Stimulated activated CD8-positive, alpha-beta memory T cell treated with anti-CD3 and anti-CD28 coated beads, Interleukin-15, amount 100 ng/mL, for 48 hours (primary cell): Measurements from ENCODE around the gene SRSF2.
A peak's percentile ranks its signal among the peaks of the same experiment; 100 is the strongest.
"Not testable (repeated sequence)": the region's sequence is repeated elsewhere in the genome, so short reads cannot be mapped to it uniquely, and the experiment has no call there.

Experiments
- DNase-seq, 2 donors: peaks; one replicate each; pipeline ENCODE4 v3.0.0-alpha.2; 2020; ENCODE audit warnings: low read depth in 2 of 2

Gene SRSF2, protein sequence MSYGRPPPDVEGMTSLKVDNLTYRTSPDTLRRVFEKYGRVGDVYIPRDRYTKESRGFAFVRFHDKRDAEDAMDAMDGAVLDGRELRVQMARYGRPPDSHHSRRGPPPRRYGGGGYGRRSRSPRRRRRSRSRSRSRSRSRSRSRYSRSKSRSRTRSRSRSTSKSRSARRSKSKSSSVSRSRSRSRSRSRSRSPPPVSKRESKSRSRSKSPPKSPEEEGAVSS

GRCh38 chr17:76737082-76737675 lies at the start of gene SRSF2:
Gene SRSF2 (minus strand): TSS chr17:76737331. CDS start chr17:76737160, 171 bp downstream.
- peak; percentile 98 to 99 for DNase-seq

DNA sequence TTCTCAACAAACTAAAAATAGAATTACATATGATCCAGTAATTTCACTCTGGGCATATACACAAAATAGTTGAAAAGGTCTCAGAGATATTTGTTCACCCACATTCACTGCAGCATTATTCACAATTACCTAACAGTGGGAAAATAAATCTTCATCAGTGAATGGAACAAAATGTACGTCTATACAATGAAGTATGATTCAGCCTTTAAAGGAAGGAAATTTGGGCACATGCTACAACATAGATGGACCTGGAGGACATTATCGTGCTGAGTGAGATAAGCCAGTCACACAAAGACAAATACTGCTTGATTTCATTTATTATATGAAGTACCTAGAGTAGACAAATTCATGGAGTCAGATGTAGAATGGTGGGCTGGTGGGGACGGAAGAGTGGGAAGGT lies 47.8 kb upstream of the SRSF2 start:
- DNase-seq, result no peak

DNA sequence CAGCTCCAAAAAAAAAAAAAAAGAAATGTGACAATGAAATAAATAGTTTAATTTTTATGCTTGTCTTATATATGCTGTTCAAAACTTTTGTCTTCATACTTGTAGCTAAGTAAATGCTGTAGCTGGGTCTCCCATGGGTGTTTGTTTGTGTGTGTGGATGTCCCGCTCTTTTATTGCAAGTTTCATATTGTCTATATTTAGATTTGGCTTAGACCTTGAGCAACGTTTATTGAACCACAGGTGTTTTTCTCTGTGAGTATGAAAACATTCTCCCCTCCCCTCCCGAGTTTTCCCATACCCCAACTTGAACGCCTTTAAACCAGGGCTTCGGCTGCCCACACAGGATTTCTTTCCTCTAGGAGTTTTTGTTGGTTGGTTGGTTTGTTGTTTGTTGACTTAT lies 46.0 kb upstream of the SRSF2 start:
- DNase-seq, result no peak

DNA sequence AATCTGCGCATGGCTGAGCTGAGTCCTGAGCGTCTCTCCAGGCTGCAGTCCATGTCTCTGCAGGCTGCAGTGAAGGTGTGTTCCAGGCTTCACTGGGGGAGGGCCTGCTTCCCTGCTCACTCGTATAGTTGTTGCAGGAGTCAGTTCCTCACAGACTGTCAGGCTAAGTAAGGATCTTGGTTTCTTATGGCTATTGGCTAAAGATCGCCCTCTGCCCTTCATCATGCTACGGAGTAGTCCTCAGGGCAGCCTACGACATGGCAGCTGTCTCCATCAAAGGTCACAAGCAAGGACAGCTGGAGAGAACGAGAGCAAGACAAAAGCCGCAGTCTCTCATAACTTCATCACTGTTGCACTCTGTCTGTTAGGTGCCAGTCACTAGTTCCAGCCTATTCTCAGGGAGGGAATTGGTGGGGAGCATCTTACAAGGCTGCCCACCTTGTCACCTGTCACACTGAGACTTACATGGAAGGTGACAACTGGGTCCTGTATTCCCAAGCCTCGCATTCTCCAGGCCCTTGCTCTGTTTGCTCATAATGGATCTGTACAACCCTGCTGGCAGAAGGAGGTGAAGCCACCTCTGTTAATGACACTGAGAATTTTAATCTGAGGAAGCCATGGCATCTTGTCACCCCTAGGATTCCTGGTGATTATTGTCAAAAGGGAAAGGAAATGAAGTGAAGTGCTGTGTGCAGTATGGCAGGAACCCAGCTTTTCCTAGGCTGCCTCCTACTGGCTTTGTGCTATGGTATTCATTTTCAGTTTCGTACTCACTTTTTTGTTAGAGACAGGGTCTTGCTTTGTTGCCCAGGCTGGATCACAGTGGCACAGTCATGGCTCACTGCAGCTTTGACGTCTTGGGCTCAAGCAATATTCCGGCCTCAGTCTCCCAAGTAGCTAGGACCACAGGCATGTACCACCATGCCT lies 44.2 kb upstream of the SRSF2 start:
- DNase-seq, result no peak

- no peak for DNase-seq
Measured at GRCh38 chr17:76775021-76775600, 38.0 kb upstream of the SRSF2 start.

DNA sequence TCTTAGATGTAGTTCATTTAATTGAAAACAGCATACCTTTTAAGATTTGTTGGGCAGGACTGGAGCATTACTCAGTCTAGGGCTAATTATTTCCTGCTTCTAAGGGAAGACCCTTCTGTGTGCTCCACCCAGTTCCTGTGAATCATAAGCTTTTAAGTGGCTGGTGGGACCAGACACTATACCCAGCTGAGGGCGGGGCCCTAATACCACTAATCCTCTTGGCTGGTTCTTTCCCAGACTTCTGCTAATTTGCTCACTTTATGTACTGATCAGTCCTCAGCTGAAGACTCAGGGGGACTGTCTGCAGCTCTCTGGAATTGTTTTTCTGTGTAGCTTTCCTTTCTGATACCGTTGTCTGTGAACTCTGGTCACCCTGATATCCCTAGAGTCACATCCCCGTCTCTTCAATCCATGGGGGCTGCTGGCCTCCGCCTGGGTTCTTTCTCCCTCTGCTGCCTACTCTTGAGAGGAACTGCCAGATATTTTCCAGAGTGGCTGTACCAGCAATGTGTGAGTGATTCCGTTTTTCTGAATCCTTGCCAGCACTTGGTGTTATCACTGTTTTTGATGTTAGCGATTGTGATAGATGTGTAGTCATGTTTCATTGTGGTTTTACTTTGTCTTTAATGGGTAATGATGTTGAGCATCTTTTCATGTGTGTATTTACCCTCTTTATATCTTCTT lies 35.9 kb upstream of the SRSF2 start:
- DNase-seq, result peak; percentile 21 to 23

GRCh38 chr17:76758570-76758969 lies 21.4 kb upstream of the SRSF2 start:
- no peak for DNase-seq

- DNase-seq, result no peak
Measured at GRCh38 chr17:76757256-76757655, 20.1 kb upstream of the SRSF2 start.

DNA sequence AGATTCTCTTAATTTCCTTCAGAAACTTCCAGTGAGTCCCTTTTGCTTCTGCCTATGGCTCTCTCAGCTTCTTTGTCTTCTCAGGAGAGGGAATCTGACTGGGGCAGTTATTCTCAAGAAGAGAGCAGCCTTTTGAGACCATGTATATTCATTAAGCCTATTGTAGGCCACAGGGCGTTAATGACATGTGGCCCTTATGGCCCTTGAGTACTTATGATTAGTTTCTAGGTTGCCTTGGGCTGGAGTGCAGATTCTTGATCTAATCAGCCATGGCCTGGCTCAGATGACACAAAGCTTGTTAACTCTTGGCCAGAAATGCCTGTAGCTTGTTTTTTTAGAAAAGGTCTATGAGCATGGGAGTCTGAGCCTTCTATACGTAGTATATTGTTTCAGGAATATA lies 18.2 kb upstream of the SRSF2 start:
- no peak for DNase-seq

- no peak for DNase-seq
Measured at GRCh38 chr17:76753061-76753961, 16.2 kb upstream of the SRSF2 start.

DNA sequence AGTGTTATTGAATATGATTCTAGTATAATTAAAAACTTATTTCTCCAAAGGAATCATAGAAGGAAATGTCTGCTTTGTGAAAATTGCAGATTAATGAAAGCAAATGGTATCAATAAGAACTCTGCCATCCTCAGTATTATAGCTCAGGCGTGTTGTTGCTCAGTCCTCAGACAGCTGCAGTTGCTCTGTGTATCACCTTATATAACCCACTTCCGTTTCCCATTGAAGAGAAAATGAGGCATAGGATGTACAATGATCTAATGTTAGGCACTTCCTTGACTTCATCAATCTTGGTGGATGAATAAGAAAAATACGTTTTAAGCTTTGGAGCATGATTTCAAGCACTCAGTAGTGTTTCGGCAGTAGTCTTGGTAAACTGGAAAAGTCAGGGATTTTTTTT lies 14.9 kb upstream of the SRSF2 start:
- no peak for DNase-seq

GRCh38 chr17:76751416-76751993 lies 14.4 kb upstream of the SRSF2 start:
- no peak for DNase-seq

GRCh38 chr17:76748657-76749056 lies 11.5 kb upstream of the SRSF2 start:
- no peak for DNase-seq

DNA sequence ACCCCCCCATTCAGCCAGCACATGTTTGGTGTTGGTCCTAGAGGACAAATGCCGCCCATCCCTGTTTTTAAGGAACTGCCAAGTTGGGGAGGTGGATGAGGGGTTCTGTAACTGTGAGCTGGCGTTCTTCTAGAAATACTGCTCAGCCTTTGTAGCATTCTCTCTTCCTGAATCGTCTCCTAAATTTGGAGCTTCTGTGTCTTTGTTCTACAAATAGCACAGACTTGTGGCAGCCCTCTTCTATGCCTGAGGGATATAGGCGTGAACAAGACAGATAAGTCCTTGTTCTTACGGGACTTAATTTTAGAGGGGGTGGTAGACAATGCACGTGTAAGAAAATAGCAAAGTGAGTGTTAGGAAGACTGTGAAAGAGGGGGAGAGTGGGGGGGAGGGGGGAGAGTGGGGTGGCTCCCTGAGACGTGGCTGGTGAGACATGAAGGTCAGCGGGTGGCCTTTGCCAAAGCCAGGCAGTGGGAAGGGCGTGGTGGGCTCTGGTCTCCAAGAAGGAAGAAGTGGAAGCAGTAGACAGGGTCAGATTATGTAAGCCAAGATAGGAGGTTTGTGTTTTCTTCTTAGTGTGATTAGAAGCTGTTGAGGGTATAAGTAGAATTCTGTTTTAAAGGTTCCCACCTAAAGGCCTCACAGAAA lies 10.7 kb upstream of the SRSF2 start:
- no peak for DNase-seq

- not testable (repeated sequence) for DNase-seq
Measured at GRCh38 chr17:76745785-76746184, 8.7 kb upstream of the SRSF2 start.

DNA sequence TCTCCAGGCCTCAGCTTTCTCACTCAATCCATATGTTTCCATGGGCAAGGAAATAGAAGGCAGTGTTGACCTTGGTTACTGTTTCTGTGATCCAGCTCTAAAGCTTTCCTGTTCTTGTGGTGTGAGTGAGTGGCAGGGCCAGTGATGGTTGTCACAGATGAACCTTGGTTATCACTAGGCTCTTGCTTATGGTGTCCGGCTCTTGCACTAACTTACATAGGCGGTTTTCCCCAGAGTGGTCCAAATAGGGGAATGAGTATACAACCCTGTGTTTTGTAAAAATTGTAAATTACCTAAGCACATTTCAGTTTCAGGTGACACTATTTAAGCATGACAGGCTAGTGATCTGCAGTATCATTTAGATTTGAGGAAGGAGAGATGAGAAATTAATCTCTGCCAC lies 7.6 kb upstream of the SRSF2 start:
- DNase-seq, result no peak

GRCh38 chr17:76742958-76743357 lies 5.8 kb upstream of the SRSF2 start:
- DNase-seq, result no peak

DNA sequence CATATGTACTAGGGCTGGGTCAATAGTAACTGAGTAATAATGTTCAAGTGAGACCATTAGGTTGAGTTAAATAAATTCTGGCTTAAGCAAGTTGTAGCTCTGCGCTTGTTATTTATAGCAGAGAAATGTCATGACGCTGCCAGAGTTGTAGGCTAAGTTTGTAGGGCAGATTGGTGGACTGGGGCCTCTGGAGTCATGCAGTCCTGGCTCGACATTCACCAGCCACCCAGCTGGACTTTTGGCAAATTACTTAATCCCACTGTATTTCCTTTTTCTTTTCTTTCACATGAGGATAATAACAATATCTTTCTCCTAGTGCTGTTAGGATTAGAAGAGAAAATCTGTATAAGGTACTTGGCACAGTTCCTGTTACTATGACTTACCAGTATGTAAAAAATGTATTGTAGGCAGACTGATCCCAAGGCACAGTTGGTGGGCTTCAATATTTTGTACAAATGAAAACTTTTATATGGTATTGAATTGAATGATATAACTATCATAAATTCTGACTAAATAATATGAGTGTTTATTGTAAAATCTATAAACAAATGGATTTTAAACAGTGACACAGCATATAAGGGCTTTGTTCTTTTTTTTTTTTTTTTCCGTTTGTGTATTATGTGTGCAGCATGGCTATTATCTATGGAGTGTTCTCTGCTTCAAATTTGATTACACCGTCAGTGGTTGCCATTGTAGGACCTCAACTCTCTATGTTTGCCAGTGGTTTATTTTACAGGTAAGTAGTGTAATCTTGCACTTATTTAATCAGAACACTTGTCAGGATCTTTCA lies 3.4 kb upstream of the SRSF2 start:
- DNase-seq, result no peak

DNA sequence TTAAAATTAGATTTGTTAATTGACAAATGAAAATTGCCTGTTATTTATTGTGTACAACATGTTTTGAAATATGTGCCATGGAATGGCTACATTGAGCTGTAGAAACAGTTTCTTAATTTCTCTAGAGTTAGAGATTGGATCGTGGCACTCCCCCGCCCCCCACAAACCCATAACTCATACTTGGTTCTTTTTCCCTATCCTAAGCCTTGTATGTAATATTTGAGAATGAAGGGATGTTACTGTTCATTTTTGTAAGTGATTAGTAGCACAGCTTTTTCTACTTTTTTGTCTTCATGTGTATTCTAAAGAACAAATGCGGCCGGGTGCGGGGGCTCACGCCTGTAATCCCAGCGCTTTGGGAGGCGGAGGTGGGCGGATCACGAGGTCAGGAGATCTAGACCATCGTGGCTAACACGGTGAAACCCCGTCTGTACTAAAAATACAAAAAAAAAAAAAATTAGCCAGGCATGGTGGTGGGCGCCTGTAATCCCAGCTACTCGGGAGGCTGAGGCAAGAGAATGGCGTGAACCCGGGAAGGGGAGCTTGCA lies 2.5 kb upstream of the SRSF2 start:
- not testable (repeated sequence) for DNase-seq
